GM21360 (cell line): ENCODE measurements around the gene CCL19.
"Not testable (repeated sequence)": the region's sequence is repeated elsewhere in the genome, so short reads cannot be mapped to it uniquely, and the experiment has no call there.

ENCODE experiments used
- ATAC-seq: cut with Tn5 transposase; IDR thresholded peaks from one replicate; pipeline ENCODE4 v1.9.1; 2021; ENCODE audit warnings: mild to moderate bottlenecking, moderate library complexity; ENCODE audit not compliant: unreplicated experiment

Gene CCL19

GRCh38 chr9:34690983-34691935 is at the start of gene CCL19:
Gene CCL19 (minus strand): TSS chr9:34691276. CDS start chr9:34691139, 137 bp downstream.
- ATAC-seq = no peak

DNA sequence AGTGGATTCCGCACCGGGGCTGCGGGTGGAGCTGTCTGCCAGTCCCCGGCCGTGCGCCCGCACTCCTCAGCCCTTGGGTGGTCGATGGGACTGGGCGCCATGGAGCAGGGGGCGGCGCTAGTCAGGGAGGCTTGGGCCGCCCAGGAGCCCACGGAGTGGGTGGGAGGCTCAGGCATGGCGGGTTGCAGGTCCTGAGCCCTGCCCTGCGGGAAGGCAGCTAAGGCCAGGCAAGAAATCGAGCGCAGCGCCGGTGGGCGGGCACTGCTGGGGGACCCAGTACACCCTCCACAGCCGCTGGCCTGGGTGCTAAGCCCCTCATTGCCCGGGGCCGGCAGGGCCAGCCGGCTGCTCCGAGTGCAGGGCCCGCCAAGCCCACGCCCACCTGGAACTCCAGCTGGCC is 49.1 kb upstream of the CCL19 start:
- ATAC-seq = not testable (repeated sequence)

DNA sequence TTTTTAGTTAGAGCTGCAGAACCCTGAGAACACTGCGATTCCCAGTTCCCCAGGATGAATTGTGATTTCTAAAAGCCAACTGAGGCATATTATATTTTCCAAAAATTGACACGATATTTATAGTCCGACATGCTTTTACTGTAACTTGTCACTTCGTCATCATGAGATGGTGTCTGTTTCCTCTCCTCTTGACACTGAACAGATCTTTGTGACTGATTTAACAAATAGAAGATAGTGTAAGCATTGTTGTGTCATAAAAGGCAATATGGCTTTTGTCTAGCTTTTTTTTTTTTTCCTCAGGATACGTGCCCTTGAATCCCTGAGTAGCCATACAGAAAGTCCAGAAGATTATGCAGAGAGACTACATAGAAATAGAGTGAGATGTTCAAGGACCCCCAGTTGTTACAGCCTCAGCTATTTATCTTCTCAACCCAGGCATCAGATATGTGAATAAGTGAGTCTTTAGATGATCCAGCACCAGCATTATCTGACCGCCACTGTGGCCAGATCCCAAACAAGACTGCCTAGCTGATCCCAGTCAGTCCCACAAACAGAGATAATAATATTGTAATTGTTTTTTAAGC is 46.7 kb upstream of the CCL19 start:
- ATAC-seq = no peak

GRCh38 chr9:34734720-34735119 is 43.6 kb upstream of the CCL19 start:
- no peak for ATAC-seq

GRCh38 chr9:34732886-34733285 is 41.8 kb upstream of the CCL19 start:
- ATAC-seq = no peak

DNA sequence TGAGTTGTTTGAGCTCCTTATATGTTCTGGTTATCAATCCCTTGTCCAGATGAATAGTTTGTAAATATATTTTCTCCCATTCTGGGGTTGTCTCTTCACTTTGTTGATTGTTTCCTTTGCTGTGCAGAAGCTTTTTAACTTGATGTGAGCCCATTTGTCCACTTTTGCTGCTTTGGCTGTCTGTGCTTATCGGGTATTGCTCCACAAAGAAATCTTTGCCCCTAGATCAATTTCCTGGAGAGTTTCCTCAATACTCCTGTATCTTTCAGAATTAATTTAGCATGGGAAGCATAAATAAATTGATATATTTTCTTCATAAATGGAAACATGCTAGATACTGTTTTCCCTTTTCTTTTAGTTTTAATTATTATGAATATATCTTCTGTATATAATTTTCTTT is 41.4 kb upstream of the CCL19 start:
- ATAC-seq = no peak

DNA sequence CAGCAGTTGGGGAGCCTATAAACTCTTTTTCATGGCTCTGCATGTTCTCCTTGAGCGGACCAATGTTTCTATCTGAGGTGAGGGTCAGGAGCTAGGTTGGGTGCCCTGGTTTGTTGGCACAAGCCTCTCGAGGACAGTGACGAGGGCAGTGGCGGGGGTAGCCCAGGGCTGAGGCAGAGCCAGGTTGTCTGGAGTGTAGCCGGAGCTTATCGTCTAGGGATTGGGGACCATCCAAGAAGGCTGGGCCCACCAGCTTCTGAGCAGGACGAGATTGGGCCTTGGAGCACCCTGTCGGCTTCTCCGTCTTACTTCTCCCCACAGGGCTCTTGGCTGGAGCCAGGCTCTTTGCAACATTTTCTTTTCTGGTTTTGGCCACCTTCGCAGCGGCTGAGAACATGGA is 32.1 kb upstream of the CCL19 start:
- no peak for ATAC-seq

DNA sequence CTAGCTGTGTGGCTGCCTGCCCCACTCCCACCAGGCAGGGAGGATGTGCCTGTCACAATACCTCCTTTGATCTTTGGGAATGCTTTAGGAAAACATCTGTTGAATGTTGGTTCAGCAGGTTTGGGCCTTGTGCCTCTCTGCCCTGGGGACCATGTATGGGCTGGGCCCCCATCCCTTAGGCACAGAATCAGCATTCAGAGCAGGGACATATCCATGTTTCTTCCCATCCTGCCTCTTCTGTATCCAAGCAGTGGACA is 28.6 kb upstream of the CCL19 start:
- ATAC-seq = not testable (repeated sequence)

DNA sequence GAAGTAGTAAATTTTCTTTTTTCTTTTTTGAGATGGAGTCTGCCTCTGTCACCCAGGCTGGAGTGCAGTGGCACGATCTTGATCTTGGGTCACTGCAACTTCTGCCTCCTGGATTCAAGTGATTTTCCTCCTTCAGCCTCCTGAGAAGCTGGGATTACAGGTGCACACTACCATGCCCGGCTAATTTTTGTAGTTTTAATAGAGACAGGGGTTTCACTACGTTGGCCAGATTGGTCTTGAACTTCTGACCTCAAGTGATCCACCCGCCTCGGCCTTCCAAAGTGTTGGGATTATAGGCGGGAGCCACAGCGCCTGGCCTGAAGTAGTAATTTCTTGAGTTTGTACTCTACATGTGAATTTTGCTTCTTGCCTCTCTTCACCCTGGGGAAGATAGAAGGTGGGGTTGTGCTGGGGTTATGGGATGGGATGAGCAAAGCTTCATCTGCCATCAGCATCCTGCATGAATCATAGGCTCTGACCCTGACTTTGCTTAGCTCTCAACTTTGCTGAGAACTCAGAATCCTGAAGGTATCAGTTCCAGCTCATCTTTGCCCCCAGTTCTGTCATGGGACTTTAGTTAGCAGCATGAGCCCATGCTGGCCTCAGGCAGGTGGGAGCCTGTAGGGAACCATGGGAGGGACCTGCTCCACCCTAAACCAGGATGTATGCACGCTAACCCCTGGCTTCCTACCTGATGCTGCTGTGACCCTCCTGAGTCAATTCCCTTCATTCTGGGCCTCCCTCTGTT is 28.1 kb upstream of the CCL19 start:
- no peak for ATAC-seq

DNA sequence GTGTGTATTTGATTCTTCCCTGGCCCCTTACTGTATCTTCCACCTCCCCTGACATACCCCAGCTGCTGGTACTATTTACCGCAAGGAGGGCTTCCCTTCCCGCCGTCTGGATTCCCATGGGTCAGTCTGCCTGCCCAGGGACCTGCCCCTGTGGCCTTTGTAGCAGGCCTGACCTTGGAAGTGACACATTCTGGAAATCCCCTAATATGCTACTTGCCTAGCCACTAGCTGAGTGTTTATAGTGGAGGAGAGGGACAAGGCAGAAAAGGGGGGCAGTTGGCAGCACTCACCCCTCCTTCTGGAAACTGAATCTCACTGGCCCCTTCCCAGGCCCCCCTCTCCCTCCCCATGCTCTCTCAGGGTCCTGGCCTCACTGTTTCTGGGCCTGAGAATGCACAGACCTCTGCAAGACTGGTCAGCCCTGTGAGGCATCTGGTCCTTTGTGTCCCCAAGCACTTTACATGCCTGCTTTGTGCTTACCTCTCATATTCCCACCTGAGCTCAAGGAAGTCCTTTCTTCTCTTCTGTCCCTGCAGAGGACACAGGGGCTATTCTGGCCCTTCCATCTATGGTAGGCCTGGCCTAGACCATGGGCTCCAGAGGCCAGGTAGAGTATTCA is 27.0 kb upstream of the CCL19 start:
- ATAC-seq = no peak

- ATAC-seq = no peak
Observed at GRCh38 chr9:34716711-34717110, 25.6 kb upstream of the CCL19 start.

GRCh38 chr9:34715639-34716215 is 24.7 kb upstream of the CCL19 start:
- ATAC-seq = no peak

- ATAC-seq = no peak
Observed at GRCh38 chr9:34714007-34714406, 22.9 kb upstream of the CCL19 start.

DNA sequence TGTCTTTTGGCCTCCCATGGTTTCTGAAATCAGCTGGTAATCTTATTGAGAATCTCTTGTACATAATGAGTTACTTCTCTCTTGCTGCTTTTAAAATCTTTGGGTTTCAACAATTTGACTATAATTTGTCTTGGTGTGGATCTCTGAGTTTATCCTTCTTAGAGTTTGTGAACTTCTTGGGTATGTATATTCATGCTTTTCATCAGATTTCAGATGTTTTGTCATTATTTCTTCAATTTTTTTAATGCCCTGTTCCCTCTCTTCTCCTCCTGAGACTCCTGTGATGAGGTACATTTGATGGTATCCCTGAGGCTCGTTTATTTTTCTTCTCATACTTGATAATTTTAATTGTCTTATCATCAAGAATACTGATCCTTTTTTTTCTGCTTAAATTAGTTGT is 21.1 kb upstream of the CCL19 start:
- ATAC-seq = no peak

- ATAC-seq = no peak
Observed at GRCh38 chr9:34710023-34710422, 18.9 kb upstream of the CCL19 start, which contains the start of gene CCL21. Gene CCL21 (minus strand): TSS chr9:34710136. CDS start chr9:34710066, 70 bp downstream.

GRCh38 chr9:34709196-34709978 is 18.3 kb upstream of the CCL19 start:
- ATAC-seq = no peak

DNA sequence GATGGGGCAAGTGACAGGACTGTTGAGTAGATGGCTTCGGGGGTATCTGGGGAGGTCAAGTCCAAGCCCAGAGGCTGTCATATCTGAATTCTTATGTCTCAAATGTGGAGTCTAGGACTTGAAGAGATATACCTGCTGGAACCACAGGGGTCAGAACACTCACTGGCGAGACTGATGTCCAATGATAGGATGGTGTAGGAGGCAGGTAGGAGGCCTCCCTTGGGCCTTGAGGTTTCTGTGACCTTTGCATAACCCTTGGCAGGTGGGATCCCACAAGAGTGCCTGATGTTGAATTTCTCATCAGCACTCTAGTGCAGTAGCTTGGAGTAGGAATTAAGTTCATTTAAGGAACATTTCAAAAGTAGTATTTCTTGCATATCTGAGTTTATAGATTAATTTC is 16.1 kb upstream of the CCL19 start:
- ATAC-seq = no peak

DNA sequence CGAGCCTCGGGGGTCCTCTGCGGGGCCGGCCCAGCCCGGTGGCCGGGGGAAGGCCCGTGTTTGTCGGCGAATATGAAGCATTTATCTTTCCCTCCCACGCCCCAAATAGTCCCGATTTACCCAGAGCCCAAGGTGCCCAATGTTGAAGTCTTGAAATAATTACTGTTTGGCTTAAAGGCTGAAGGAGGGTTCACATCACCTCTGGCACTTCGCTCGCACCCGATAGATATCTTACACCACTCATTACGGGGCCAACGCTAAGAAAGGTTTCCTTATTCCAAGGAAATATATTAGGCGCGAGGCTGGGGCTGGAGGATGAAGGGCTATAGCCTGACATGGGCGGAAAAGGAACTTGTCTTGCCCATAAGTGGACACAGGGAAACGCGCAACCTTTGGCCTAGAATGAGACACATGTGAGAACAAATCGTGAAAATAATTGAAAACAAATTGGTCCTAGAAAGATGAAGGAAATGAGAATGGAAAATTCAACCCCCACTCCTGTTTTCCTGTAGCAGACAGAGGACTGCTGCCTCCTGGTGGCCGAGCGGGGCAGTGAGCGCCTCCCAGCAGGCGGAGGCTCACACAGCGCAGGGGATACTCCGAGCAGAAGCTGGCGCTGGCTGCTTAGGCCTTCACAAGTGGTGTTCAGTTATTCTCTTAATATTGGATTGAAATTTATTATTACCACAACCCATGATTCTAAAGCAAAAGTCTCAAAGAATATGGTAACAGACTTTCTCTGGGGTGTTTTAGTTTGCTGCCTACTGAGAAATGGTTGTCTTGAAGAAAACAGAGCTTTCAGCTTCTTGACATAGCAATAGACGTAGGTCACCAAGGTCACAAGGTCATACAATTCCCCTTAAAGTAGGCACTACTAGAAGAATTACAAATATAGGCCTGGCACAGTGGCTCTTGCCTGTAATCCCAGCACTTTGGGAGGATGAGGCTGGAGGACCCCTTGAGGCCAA is 11.0 kb upstream of the CCL19 start:
- ATAC-seq = peak; percentile 64
